Measurements from ENCODE around the gene PRTFDC1. TPM values are rescaled to one million over a fixed set of nuclear protein-coding genes. Genes with fewer than 3 reads are reported as not detected.

The PRTFDC1 gene
- total and polyA plus RNA-seq, 8 donors: 1.2 to 21.6 (median 12.4) TPM; not detected in 1

DNA sequence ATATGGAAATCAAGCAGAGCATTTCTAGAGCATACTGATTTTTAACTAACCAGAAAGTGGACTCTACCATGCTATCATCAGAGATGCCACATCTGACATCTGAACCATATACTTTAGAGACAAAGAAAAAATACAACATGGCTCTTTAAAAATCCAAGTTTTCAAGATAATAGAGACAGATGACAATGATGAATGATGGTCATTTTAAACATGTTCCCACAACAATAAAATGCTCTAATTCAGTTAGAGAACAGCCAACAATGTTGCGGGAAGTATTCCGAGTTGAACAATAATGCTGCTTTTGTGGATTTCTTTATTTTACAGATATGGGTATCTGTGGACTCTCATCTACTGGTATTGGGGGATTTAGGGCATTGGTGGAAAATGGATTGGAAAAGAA is 52.8 kb downstream of the PRTFDC1 start:
- Histone ChIP-seq H3K4me3 (no peak overlapping the region), H3K9me3 (no peaks in the 10 kb centered on the region), H3K27me3 (no peaks in the 10 kb centered on the region), H3K4me1 (peaks cover 10 to 32% (median 18%) of the 10 kb centered on the region in 4 donors), H3K27ac (no peak overlapping the region), H3K36me3 (no peaks in the 10 kb centered on the region)
- no peak for TF ChIP-seq POLR2AphosphoS5 (IDR thresholded peaks at IDR 0.05)
- no peak for TF ChIP-seq EP300 (IDR thresholded peaks at IDR 0.05)
- no peak for TF ChIP-seq POLR2A (IDR thresholded peaks at IDR 0.05)
- TF ChIP-seq CTCF (IDR thresholded peaks at IDR 0.05): no peak
- 91 to 99% (median 96%) methylated on average over 2 of the region's 2 CpGs for WGBS, 5 donors
- DNase-seq: no peak
- intact Hi-C loops (cut with DNase I; ENCODE audit: low total_unique reads): no loop called here

- no peaks in the 10 kb centered on the region for H3K9me3 ChIP-seq
- TF ChIP-seq POLR2AphosphoS5 (IDR thresholded peaks at IDR 0.05) (no peak), CTCF (IDR thresholded peaks at IDR 0.05) (no peak), EP300 (IDR thresholded peaks at IDR 0.05) (no peak), POLR2A (IDR thresholded peaks at IDR 0.05) (no peak)
- 89 to 100% (median 97%) methylated on average over 2 of the region's 2 CpGs for WGBS, 5 donors
- H3K4me1 ChIP-seq: peaks cover 10 to 32% (median 18%) of the 10 kb centered on the region in 4 donors
- H3K27ac ChIP-seq: no peak overlapping the region
- no peak for DNase-seq
- intact Hi-C loops (cut with DNase I; ENCODE audit: low total_unique reads): no loop called here
- no peaks in the 10 kb centered on the region for H3K27me3 ChIP-seq
- H3K4me3 ChIP-seq: no peak overlapping the region
- H3K36me3 ChIP-seq: no peaks in the 10 kb centered on the region
These were observed 53.9 kb downstream of the PRTFDC1 start for GRCh38 chr10:24898501-24898900.

DNA sequence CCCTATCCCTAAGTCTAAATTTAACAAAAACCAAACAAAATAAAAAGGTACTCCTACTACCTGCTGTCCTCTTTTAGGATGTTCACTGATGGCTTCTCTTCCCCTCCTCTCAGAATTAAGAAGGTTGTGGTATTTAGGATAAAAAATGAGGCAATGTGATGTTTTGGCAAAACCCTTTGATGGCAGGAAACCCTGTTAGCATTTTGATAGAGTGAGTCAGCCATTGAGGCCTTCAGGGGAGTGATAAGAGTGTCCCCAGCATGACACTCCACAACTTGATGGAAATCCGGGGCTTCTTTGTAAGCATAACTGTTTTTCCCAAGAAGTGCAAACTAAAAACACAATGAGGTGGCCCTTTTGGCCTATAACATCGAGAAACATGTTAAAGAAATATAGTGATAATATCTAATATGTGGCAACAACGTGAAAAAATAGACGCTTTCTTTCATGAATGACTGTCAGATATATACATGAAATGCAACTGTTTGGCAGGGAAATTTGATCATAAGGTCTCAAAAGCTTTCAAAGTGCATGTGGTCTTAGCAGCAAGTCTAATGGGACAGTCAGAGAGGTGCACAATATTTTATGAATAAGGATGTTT is 55.0 kb downstream of the PRTFDC1 start:
- Histone ChIP-seq H3K4me1 (peaks cover 10 to 27% (median 14%) of the 10 kb centered on the region in 4 donors), H3K36me3 (no peaks in the 10 kb centered on the region), H3K4me3 (no peak overlapping the region), H3K27ac (no peak overlapping the region), H3K9me3 (no peaks in the 10 kb centered on the region), H3K27me3 (no peaks in the 10 kb centered on the region)
- WGBS, 5 donors: 60 to 75% (median 68%) methylated on average over 4 of the region's 4 CpGs
- no peak for DNase-seq
- intact Hi-C loops (cut with DNase I; ENCODE audit: low total_unique reads): no loop called here
- no peak for TF ChIP-seq CTCF (IDR thresholded peaks at IDR 0.05)
- TF ChIP-seq EP300 (IDR thresholded peaks at IDR 0.05): no peak
- no peak for TF ChIP-seq POLR2AphosphoS5 (IDR thresholded peaks at IDR 0.05)
- TF ChIP-seq POLR2A (IDR thresholded peaks at IDR 0.05): no peak

GRCh38 chr10:24894728-24895127 is 57.7 kb downstream of the PRTFDC1 start:
- intact Hi-C loops (cut with DNase I; ENCODE audit: low total_unique reads): no loop called here
- no peak for TF ChIP-seq CTCF (IDR thresholded peaks at IDR 0.05)
- no peak for TF ChIP-seq EP300 (IDR thresholded peaks at IDR 0.05)
- TF ChIP-seq POLR2AphosphoS5 (IDR thresholded peaks at IDR 0.05): no peak
- no peak for TF ChIP-seq POLR2A (IDR thresholded peaks at IDR 0.05)
- no peak for DNase-seq
- H3K4me1 ChIP-seq: peaks cover 0 to 14% (median 0%) of the 10 kb centered on the region in 4 donors
- no peak overlapping the region for H3K4me3 ChIP-seq
- H3K27me3 ChIP-seq: no peaks in the 10 kb centered on the region
- H3K27ac ChIP-seq: no peak overlapping the region
- H3K36me3 ChIP-seq: no peaks in the 10 kb centered on the region
- no peaks in the 10 kb centered on the region for H3K9me3 ChIP-seq
- 77 to 86% (median 80%) methylated on average over 8 of the region's 8 CpGs for WGBS, 5 donors
